ACC112 (cell line): Measurements from ENCODE around the gene CATSPERD.

Experiments
- H2AFZ ChIP-seq: fragments of 200-600 bp; sonication (generic); one replicate; pipeline ENCODE4 v1.6.0; 2017; ENCODE audit warnings: antibody characterized with exemption, low read length; ENCODE audit not compliant: unreplicated experiment
- H3K27ac ChIP-seq: fragments of 200-600 bp; sonication (generic); 2 replicates; pipeline ENCODE4 v1.5.1; 2014; ENCODE audit warnings: low read depth, mild to moderate bottlenecking, antibody characterized with exemption, low read length, moderate library complexity
- H3K27me3 ChIP-seq: fragments of 200-600 bp; sonication (generic); 2 replicates; pipeline ENCODE4 v1.6.1; 2014; ENCODE audit warnings: mild to moderate bottlenecking, antibody characterized with exemption, low read length, moderate library complexity, mixed read lengths; ENCODE audit not compliant: insufficient read depth
- H3K36me3 ChIP-seq: fragments of 200-600 bp; sonication (generic); 2 replicates; pipeline ENCODE4 v1.6.1; 2016; ENCODE audit warnings: mild to moderate bottlenecking, antibody characterized with exemption, low read length, moderate library complexity, mixed read lengths; ENCODE audit not compliant: insufficient read depth
- H3K4me1 ChIP-seq: fragments of 200-600 bp; sonication (generic); one replicate; pipeline ENCODE4 v1.6.1; 2016; ENCODE audit warnings: low read length, mixed read lengths; ENCODE audit not compliant: insufficient read depth, unreplicated experiment, control insufficient read depth
- H3K4me3 ChIP-seq: fragments of 200-600 bp; sonication (generic); 2 replicates; pipeline ENCODE4 v1.5.1; 2014; ENCODE audit warnings: mild to moderate bottlenecking, low read depth, low read length
- H3K79me2 ChIP-seq: fragments of 200-600 bp; sonication (generic); one replicate; pipeline ENCODE4 v1.6.0; 2016; ENCODE audit warnings: low read length; ENCODE audit not compliant: control insufficient read depth, unreplicated experiment, insufficient read depth

CATSPERD gene

DNA sequence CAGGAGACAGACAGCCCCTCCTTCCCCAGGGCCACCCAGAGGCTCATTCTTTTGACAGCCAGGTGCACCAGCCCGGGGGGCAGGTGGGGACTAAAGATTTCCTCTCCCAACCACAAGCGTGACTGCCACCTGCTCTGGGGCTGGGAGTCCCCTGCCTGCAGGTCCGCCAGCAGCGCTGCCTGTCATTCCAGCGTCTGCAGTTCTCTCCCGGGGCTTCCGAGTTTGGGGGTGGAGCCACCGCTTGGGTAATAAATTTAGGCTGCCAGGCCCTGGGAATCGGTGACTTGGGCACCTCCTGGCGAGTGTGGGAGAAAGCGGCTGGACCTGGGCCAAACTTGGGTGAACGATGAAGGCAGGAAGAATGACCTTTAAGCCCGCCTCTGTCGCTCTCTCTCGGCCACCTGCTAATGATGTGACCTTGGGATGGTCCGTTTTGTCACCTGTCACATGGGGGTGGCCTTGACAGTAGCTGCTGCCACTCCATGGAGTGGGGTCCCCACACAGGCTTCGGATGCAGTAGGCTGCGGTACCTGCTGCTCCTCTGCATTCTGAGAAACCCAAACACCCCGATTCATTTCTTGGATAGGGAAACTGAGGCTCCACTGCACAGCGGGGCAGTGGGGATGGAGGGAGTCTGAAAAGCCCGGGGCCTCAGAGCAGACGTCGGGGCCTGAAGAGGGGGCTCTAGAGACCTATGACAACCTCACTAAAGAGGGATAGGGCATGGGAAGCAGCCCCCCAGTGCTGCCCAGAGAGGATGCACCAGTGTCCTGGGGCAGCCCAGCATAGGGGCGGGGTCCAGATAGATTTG lies 106.3 kb downstream of the CATSPERD start:
- H3K4me3 ChIP-seq = peak overlapping the region; percentile 62; the same call in 1 of the 2 replicates

GRCh38 chr19:5827342-5827890 lies 107.0 kb downstream of the CATSPERD start:
- peaks cover 2% of the 10 kb centered on the region for H3K4me1 ChIP-seq
- H2AFZ ChIP-seq = no peak overlapping the region
- no peaks in the 10 kb centered on the region for H3K79me2 ChIP-seq
- H3K36me3 ChIP-seq = no peaks in the 10 kb centered on the region
- peak overlapping the region; percentile 62 for H3K4me3 ChIP-seq
- no peak overlapping the region; the same call in 1 of the 2 replicates for H3K27ac ChIP-seq
- H3K27me3 ChIP-seq = no peaks in the 10 kb centered on the region; the same call in 1 of the 2 replicates

More for the DNA sequence above, 106.3 kb downstream of the CATSPERD start:
- H3K79me2 ChIP-seq = no peaks in the 10 kb centered on the region
- no peak overlapping the region for H3K27ac ChIP-seq
- peaks cover 2% of the 10 kb centered on the region for H3K4me1 ChIP-seq
- no peaks in the 10 kb centered on the region for H3K36me3 ChIP-seq
- no peak overlapping the region for H2AFZ ChIP-seq
- no peaks in the 10 kb centered on the region; the same call in 1 of the 2 replicates for H3K27me3 ChIP-seq

GRCh38 chr19:5827891-5828660 lies 107.6 kb downstream of the CATSPERD start:
- peak overlapping the region; percentile 85 for H3K4me3 ChIP-seq
- H3K36me3 ChIP-seq = no peaks in the 10 kb centered on the region
- H3K27ac ChIP-seq = peak overlapping the region; percentile 26
- no peaks in the 10 kb centered on the region; the same call in 1 of the 2 replicates for H3K27me3 ChIP-seq
- no peaks in the 10 kb centered on the region for H3K79me2 ChIP-seq
- peaks cover 2% of the 10 kb centered on the region for H3K4me1 ChIP-seq
- H2AFZ ChIP-seq = no peak overlapping the region
